Measurements from ENCODE around the gene DNAI1.

Gene DNAI1

DNA sequence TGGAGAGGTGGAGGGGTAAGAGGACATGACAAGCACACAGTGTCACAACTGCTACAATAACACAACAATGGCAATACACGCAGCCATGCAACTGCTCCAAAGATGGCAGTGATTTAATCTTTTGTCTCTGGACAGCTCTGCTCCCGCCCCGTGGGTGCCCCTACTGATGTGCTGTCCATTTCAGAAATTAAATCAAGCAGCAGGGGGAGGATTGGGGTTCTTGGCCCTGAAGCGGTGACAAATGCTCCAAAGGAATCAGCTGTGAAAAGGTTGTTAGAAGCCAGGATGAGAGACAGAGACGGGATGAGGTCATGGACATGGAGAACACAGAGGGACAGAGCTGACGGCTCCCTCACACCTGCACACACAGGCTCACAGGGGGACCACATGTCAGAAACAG, 108.4 kb downstream of the DNAI1 start:
- no peak overlapping the region for H3K4me2 ChIP-seq (ENCODE audit: insufficient read depth, low read length)
- H3K27me3 ChIP-seq (ENCODE audit: insufficient read depth, low read length, poor library complexity), result peaks cover 5% of the 10 kb centered on the region
- no peak for ATAC-seq (ENCODE audit: insufficient read depth, low read depth)
- no peaks in the 10 kb centered on the region for H3K79me2 ChIP-seq (ENCODE audit: insufficient read depth, low read length)
- H3K9me3 ChIP-seq (ENCODE audit: insufficient read depth, low read length, severe bottlenecking), result peaks cover 3% of the 10 kb centered on the region
- DNase-seq, result no peak
- no peak overlapping the region for H3K4me3 ChIP-seq (ENCODE audit: low read depth in 1 of 2, low read length in 2 of 2)
- H3K4me1 ChIP-seq (ENCODE audit: insufficient read depth, low read length), result no peaks in the 10 kb centered on the region
- H3K9ac ChIP-seq (ENCODE audit: low read depth, low read length), result no peak overlapping the region
- TF ChIP-seq EZH2 (IDR thresholded peaks at IDR 0.05; ENCODE audit: borderline replicate concordance, low read depth, low read length, severe bottlenecking), result no peak
- TF ChIP-seq, protein P1, sequence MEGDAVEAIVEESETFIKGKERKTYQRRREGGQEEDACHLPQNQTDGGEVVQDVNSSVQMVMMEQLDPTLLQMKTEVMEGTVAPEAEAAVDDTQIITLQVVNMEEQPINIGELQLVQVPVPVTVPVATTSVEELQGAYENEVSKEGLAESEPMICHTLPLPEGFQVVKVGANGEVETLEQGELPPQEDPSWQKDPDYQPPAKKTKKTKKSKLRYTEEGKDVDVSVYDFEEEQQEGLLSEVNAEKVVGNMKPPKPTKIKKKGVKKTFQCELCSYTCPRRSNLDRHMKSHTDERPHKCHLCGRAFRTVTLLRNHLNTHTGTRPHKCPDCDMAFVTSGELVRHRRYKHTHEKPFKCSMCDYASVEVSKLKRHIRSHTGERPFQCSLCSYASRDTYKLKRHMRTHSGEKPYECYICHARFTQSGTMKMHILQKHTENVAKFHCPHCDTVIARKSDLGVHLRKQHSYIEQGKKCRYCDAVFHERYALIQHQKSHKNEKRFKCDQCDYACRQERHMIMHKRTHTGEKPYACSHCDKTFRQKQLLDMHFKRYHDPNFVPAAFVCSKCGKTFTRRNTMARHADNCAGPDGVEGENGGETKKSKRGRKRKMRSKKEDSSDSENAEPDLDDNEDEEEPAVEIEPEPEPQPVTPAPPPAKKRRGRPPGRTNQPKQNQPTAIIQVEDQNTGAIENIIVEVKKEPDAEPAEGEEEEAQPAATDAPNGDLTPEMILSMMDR (IDR thresholded peaks at IDR 0.05; ENCODE audit: borderline replicate concordance, extremely low read depth, low read length, poor library complexity, severe bottlenecking), result no peak
- H2AFZ ChIP-seq (ENCODE audit: low read depth, low read length), result no peak overlapping the region
- no peaks in the 10 kb centered on the region; the same call in 1 of the 2 replicates for H4K20me1 ChIP-seq (ENCODE audit: insufficient read depth, low read length)
- no peak overlapping the region for H3K27ac ChIP-seq (ENCODE audit: low read length)
- H3K36me3 ChIP-seq (ENCODE audit: insufficient read depth, low read length), result no peaks in the 10 kb centered on the region

DNA sequence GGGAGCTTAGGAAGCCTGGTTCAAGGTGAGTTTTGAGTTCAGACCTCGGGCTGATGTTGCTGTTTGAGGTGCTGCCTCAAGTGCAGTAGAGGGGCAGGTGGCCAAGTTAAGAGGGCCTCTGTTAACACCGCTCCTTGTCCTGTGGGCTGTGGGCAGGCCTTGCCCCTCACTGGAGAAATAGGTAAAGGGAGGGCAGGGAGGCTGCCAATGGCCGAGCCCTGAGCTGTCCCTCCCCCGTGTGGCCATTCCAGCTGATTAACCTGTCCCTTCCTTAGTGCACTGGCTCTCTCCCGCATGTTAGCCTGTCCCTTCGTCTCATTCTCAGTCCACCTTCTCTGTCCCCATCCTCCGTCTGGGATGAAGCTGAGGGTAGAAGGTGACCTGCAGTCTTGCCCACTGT, 109.5 kb downstream of the DNAI1 start:
- no peaks in the 10 kb centered on the region for H3K79me2 ChIP-seq (ENCODE audit: insufficient read depth, low read length)
- H3K4me1 ChIP-seq (ENCODE audit: insufficient read depth, low read length), result no peaks in the 10 kb centered on the region
- no peak overlapping the region for H3K27ac ChIP-seq (ENCODE audit: low read length)
- H4K20me1 ChIP-seq (ENCODE audit: insufficient read depth, low read length), result no peaks in the 10 kb centered on the region; the same call in 1 of the 2 replicates
- ATAC-seq (ENCODE audit: insufficient read depth, low read depth) (no peak), DNase-seq (no peak)
- H3K27me3 ChIP-seq (ENCODE audit: insufficient read depth, low read length, poor library complexity), result peaks cover 5% of the 10 kb centered on the region
- no peak overlapping the region for H3K9ac ChIP-seq (ENCODE audit: low read depth, low read length)
- TF ChIP-seq, protein P1 (IDR thresholded peaks at IDR 0.05; ENCODE audit: borderline replicate concordance, extremely low read depth, low read length, poor library complexity, severe bottlenecking), result no peak
- no peak for TF ChIP-seq EZH2 (IDR thresholded peaks at IDR 0.05; ENCODE audit: borderline replicate concordance, low read depth, low read length, severe bottlenecking)
- no peak overlapping the region for H3K4me2 ChIP-seq (ENCODE audit: insufficient read depth, low read length)
- H3K4me3 ChIP-seq (ENCODE audit: low read depth in 1 of 2, low read length in 2 of 2), result no peak overlapping the region
- H3K9me3 ChIP-seq (ENCODE audit: insufficient read depth, low read length, severe bottlenecking), result no peaks in the 10 kb centered on the region
- H2AFZ ChIP-seq (ENCODE audit: low read depth, low read length), result no peak overlapping the region
- no peaks in the 10 kb centered on the region for H3K36me3 ChIP-seq (ENCODE audit: insufficient read depth, low read length)

DNA sequence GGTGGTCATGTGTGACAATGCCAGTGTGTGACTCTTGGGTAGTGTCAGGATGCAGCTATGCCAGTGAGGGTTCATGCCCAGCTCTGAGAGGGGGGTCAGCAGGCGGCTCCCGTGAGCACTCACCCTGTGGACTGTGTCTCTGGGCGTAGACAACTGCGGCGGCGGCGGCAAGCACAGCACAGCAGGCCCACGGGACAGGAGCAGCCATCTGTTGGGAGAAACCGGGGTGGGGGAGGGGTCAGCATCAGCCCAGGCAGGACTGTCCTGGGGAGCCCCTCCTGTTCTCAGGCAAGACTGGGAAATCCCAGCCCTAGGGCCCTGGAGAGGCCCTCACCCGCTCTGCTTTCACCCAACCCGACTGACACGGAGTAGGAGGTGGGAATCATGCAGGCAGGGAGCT, 110.2 kb downstream of the DNAI1 start:
- ATAC-seq (ENCODE audit: insufficient read depth, low read depth), result no peak
- Histone ChIP-seq H3K4me3 (ENCODE audit: low read depth in 1 of 2, low read length in 2 of 2) (no peak overlapping the region), H2AFZ (ENCODE audit: low read depth, low read length) (no peak overlapping the region), H3K27ac (ENCODE audit: low read length) (no peak overlapping the region), H3K9me3 (ENCODE audit: insufficient read depth, low read length, severe bottlenecking) (no peaks in the 10 kb centered on the region), H3K27me3 (ENCODE audit: insufficient read depth, low read length, poor library complexity) (peaks cover 5% of the 10 kb centered on the region), H4K20me1 (ENCODE audit: insufficient read depth, low read length) (no peaks in the 10 kb centered on the region; the same call in 1 of the 2 replicates), H3K79me2 (ENCODE audit: insufficient read depth, low read length) (no peaks in the 10 kb centered on the region), H3K4me1 (ENCODE audit: insufficient read depth, low read length) (no peaks in the 10 kb centered on the region), H3K36me3 (ENCODE audit: insufficient read depth, low read length) (no peaks in the 10 kb centered on the region), H3K4me2 (ENCODE audit: insufficient read depth, low read length) (no peak overlapping the region), H3K9ac (ENCODE audit: low read depth, low read length) (no peak overlapping the region)
- TF ChIP-seq, protein P1 (IDR thresholded peaks at IDR 0.05; ENCODE audit: borderline replicate concordance, extremely low read depth, low read length, poor library complexity, severe bottlenecking), result no peak
- no peak for TF ChIP-seq EZH2 (IDR thresholded peaks at IDR 0.05; ENCODE audit: borderline replicate concordance, low read depth, low read length, severe bottlenecking)
- DNase-seq, result no peak

DNA sequence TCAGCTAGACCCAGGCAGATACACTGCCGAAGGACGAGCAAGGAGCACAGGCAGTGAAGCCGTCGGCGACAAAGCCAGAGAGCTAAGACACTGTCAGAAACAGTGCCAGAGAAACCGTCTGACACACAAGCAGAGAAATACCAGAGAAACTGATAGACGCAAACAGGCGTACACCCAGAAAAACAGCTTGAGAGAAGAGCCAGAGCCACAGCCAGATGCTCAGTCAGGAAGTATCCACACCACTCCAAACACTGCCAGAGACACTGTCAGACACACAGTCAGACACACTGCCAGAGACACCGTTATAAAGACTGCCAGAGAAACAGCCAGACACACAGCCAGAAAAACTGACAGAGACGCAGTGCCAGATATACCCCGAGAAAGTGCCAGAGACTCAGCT, 111.8 kb downstream of the DNAI1 start:
- Histone ChIP-seq H4K20me1 (ENCODE audit: insufficient read depth, low read length) (no peaks in the 10 kb centered on the region; the same call in 1 of the 2 replicates), H3K36me3 (ENCODE audit: insufficient read depth, low read length) (no peaks in the 10 kb centered on the region), H3K4me2 (ENCODE audit: insufficient read depth, low read length) (no peak overlapping the region), H3K9ac (ENCODE audit: low read depth, low read length) (no peak overlapping the region), H3K79me2 (ENCODE audit: insufficient read depth, low read length) (no peaks in the 10 kb centered on the region), H2AFZ (ENCODE audit: low read depth, low read length) (no peak overlapping the region), H3K27me3 (ENCODE audit: insufficient read depth, low read length, poor library complexity) (peaks cover 5% of the 10 kb centered on the region), H3K4me1 (ENCODE audit: insufficient read depth, low read length) (no peaks in the 10 kb centered on the region), H3K4me3 (ENCODE audit: low read depth in 1 of 2, low read length in 2 of 2) (no peak overlapping the region), H3K27ac (ENCODE audit: low read length) (no peak overlapping the region), H3K9me3 (ENCODE audit: insufficient read depth, low read length, severe bottlenecking) (no peaks in the 10 kb centered on the region)
- no peak for DNase-seq
- ATAC-seq (ENCODE audit: insufficient read depth, low read depth), result no peak
- no peak for TF ChIP-seq EZH2 (IDR thresholded peaks at IDR 0.05; ENCODE audit: borderline replicate concordance, low read depth, low read length, severe bottlenecking)
- TF ChIP-seq, protein P1 (IDR thresholded peaks at IDR 0.05; ENCODE audit: borderline replicate concordance, extremely low read depth, low read length, poor library complexity, severe bottlenecking), result no peak

Data from DND-41 (cell line).